Panc1 (cell line): Measurements from ENCODE around the gene CLEC4F.

Experiments used
- CTCF ChIP-seq: fragments of 450-650 bp; IDR thresholded peaks from 2 replicates; pipeline ENCODE4 v1.5.1; 2017; ENCODE audit warnings: mild to moderate bottlenecking
- POLR2AphosphoS5 ChIP-seq: IDR thresholded peaks from 2 replicates; pipeline ENCODE4 v1.6.1; 2012; ENCODE audit warnings: mild to moderate bottlenecking, low read depth, low read length, moderate library complexity
- TF ChIP-seq, protein P1 (sequence below), 2 experiments: IDR thresholded peaks; 2 replicates each; pipeline ENCODE4 v1.6.1; 2011 to 2012; ENCODE audit warnings: low read depth in 2 of 2, control low read depth in 1 of 2, low read length in 1 of 2, mild to moderate bottlenecking in 1 of 2, moderate library complexity in 1 of 2; ENCODE audit not compliant: insufficient read depth in 1 of 2

GRCh38 chr2:70835643-70836042 lies 15.2 kb upstream of the CLEC4F start, which contains the start of gene CD207:
- TF ChIP-seq CTCF (no peak), POLR2AphosphoS5 (no peak)
- TF ChIP-seq, protein P1, sequence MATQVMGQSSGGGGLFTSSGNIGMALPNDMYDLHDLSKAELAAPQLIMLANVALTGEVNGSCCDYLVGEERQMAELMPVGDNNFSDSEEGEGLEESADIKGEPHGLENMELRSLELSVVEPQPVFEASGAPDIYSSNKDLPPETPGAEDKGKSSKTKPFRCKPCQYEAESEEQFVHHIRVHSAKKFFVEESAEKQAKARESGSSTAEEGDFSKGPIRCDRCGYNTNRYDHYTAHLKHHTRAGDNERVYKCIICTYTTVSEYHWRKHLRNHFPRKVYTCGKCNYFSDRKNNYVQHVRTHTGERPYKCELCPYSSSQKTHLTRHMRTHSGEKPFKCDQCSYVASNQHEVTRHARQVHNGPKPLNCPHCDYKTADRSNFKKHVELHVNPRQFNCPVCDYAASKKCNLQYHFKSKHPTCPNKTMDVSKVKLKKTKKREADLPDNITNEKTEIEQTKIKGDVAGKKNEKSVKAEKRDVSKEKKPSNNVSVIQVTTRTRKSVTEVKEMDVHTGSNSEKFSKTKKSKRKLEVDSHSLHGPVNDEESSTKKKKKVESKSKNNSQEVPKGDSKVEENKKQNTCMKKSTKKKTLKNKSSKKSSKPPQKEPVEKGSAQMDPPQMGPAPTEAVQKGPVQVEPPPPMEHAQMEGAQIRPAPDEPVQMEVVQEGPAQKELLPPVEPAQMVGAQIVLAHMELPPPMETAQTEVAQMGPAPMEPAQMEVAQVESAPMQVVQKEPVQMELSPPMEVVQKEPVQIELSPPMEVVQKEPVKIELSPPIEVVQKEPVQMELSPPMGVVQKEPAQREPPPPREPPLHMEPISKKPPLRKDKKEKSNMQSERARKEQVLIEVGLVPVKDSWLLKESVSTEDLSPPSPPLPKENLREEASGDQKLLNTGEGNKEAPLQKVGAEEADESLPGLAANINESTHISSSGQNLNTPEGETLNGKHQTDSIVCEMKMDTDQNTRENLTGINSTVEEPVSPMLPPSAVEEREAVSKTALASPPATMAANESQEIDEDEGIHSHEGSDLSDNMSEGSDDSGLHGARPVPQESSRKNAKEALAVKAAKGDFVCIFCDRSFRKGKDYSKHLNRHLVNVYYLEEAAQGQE (IDR thresholded peaks at IDR 0.05; ENCODE audit: insufficient read depth in 1 of 2, low read depth in 2 of 2, low read length in 1 of 2) = no peak
